ENCODE results near the gene TMEM59L. TPM values are rescaled to one million over a fixed set of nuclear protein-coding genes. Genes with fewer than 3 reads are reported as not detected.

Gene TMEM59L
- total RNA-seq, 2 experiments from 2014 or later, result not detected

DNA sequence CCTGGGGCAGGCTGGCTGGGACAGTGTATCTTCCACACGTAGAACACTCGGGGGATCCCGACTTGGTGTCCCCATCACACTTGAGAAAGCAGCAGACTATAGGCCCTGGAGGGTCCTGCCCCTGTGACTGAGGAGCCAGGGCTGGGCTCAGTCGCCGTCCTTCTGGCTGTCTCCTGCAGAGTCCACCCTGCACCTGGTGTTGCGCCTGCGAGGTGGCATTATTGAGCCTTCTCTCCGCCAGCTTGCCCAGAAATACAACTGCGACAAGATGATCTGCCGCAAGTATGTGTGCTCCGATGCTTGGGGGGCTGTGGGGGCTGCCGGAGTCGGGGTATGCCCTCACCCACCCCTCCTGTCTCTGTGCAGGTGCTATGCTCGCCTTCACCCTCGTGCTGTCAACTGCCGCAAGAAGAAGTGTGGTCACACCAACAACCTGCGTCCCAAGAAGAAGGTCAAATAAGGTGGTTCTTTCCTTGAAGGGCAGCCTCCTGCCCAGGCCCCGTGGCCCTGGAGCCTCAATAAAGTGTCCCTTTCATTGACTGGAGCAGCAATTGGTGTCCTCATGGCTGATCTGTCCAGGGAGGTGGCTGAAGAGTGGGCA lies 37.9 kb upstream of the TMEM59L start:
- POLR2A ChIA-PET, result interaction anchor here (0.6 to 4.3 kb wide), 2 partner anchors 14 to 158 kb away, joined by 3 to 51 read pairs; partner anchors contain the start of gene REX1BD
- peak overlapping the region; percentile 61 for H3K27ac Mint-ChIP-seq
- H3K9me3 Mint-ChIP-seq, result no peaks in the 10 kb centered on the region
- TF ChIP-seq, protein P1, sequence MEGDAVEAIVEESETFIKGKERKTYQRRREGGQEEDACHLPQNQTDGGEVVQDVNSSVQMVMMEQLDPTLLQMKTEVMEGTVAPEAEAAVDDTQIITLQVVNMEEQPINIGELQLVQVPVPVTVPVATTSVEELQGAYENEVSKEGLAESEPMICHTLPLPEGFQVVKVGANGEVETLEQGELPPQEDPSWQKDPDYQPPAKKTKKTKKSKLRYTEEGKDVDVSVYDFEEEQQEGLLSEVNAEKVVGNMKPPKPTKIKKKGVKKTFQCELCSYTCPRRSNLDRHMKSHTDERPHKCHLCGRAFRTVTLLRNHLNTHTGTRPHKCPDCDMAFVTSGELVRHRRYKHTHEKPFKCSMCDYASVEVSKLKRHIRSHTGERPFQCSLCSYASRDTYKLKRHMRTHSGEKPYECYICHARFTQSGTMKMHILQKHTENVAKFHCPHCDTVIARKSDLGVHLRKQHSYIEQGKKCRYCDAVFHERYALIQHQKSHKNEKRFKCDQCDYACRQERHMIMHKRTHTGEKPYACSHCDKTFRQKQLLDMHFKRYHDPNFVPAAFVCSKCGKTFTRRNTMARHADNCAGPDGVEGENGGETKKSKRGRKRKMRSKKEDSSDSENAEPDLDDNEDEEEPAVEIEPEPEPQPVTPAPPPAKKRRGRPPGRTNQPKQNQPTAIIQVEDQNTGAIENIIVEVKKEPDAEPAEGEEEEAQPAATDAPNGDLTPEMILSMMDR (IDR thresholded peaks at IDR 0.05), result no peak
- intact Hi-C loops (cut with micrococcal nuclease), result loop anchor here (5.0 to 10.0 kb wide), 2 partner anchors 52 to 110 kb away; partner anchors contain the start of gene ELL
- no peaks in the 10 kb centered on the region for H3K27me3 Mint-ChIP-seq
- ATAC-seq, result no peak
- H3K36me3 Mint-ChIP-seq (ENCODE audit: low read depth), result peaks cover 50% of the 10 kb centered on the region
- DNase-seq, result no peak
- CTCF ChIA-PET, result no interaction called here
- peaks cover 32% of the 10 kb centered on the region for H3K4me1 Mint-ChIP-seq (ENCODE audit: low read depth)
- H3K4me3 Mint-ChIP-seq, result peak overlapping the region; percentile 12

DNA sequence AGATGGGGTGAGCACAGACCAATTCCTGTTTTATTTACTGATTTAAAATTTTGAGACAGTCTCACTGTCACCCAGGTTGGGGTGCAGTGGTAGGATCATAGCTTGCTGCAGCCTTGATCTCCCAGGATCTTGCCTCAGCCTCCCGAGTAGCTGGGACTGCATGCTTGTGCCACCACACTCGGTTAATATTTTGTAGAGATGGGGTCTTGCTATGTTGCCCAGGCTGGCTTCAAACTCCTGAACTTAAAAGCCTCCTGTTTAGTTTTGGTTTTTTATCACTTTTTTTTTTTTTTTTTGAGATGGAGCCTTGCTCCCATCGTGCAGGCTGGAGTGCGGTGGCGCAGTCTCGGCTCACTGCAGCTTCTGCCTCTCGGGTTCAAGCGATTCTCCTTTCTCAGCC lies 36.3 kb upstream of the TMEM59L start:
- DNase-seq (no peak), ATAC-seq (no peak)
- TF ChIP-seq, protein P1 (IDR thresholded peaks at IDR 0.05), result no peak
- ChIA-PET POLR2A (interaction anchor here (2.1 to 4.2 kb wide), 2 partner anchors 11 to 17 kb away, joined by 11 to 34 read pairs; partner anchors contain the start of gene REX1BD), CTCF (interaction anchor here (2.2 to 3.7 kb wide), 2 partner anchors 12 to 56 kb away, joined by 6 to 18 read pairs; partner anchors contain the start of gene REX1BD)
- peaks cover 30% of the 10 kb centered on the region for H3K4me1 Mint-ChIP-seq (ENCODE audit: low read depth)
- H3K27me3 Mint-ChIP-seq, result no peaks in the 10 kb centered on the region
- peaks cover 44% of the 10 kb centered on the region for H3K36me3 Mint-ChIP-seq (ENCODE audit: low read depth)
- no peaks in the 10 kb centered on the region for H3K9me3 Mint-ChIP-seq
- intact Hi-C loops (cut with micrococcal nuclease), result loop anchor here (10.0 kb wide), 1 partner anchor 112 kb away; no protein-coding TSS in a partner anchor
- no peak overlapping the region for H3K27ac Mint-ChIP-seq
- H3K4me3 Mint-ChIP-seq, result no peak overlapping the region

DNA sequence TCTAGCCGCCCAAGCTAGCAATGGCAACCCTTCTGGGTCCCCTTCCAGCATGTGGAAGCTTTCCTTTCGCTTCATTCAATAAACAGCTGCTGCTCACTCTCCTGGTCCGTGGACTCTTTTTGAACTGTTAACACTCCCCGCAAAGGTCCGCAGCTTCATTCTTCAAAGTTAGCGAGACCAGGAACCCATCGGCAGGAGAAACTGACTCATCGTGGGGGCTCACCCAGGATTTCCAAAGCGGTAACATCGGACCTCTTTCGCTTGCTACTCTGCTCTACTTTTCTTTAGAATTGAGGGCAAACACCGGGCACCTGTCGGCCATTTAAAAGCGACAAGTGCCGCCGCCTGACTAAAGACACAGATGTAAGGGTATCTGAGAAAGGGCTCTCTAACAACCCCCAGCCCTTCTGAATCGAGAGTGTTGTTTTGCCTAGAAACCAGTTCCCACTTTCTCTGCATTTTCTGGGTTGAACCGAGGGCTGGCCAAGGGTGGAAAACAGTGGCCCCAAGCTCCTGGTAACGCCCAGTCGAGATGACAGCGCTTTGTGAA lies 35.2 kb upstream of the TMEM59L start:
- Mint-ChIP-seq H3K4me1 (ENCODE audit: low read depth) (peaks cover 28% of the 10 kb centered on the region), H3K4me3 (no peak overlapping the region), H3K27ac (no peak overlapping the region), H3K9me3 (no peaks in the 10 kb centered on the region), H3K36me3 (ENCODE audit: low read depth) (peaks cover 36% of the 10 kb centered on the region), H3K27me3 (no peaks in the 10 kb centered on the region)
- ChIA-PET POLR2A (interaction anchor here (1.0 to 4.2 kb wide), 3 partner anchors 10 to 33 kb away, joined by 3 to 34 read pairs (median 11); partner anchors contain the start of gene REX1BD), CTCF (interaction anchor here (1.1 to 3.7 kb wide), 3 partner anchors 9 to 57 kb away, joined by 3 to 18 read pairs (median 6); partner anchors contain the start of gene REX1BD)
- no peak for DNase-seq
- TF ChIP-seq, protein P1 (IDR thresholded peaks at IDR 0.05), result no peak
- intact Hi-C loops (cut with micrococcal nuclease), result loop anchor here (10.0 kb wide), 1 partner anchor 113 kb away; no protein-coding TSS in a partner anchor
- ATAC-seq, result no peak

DNA sequence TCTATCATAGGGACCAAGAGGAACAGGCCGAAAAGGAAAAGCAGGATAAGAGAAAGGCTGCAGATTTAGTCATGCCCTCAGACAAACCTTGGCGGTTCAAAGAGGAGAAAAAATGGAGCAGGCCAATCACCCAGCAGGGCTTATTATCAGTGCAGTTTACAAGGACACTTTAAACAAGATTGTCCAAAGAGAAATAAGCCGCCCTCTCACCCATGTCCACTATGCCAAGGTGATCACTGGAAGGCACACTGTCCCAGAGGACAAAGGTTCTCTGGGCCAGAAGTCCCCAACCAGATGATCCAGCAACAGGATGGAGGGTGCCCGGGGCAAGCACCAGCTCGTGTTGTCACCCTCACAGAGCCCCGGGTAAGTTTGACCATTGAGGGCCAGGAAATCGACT lies 32.4 kb upstream of the TMEM59L start:
- DNase-seq (no peak), ATAC-seq (no peak)
- CTCF ChIA-PET, result interaction anchor here (1.2 to 3.3 kb wide), 4 partner anchors 8 to 267 kb away, joined by 4 to 11 read pairs (median 6); partner anchors contain the start of gene UBA52
- Mint-ChIP-seq H3K27ac (no peak overlapping the region), H3K27me3 (no peaks in the 10 kb centered on the region), H3K4me1 (ENCODE audit: low read depth) (peaks cover 7% of the 10 kb centered on the region), H3K36me3 (ENCODE audit: low read depth) (peaks cover 10% of the 10 kb centered on the region), H3K9me3 (no peaks in the 10 kb centered on the region), H3K4me3 (no peak overlapping the region)
- POLR2A ChIA-PET, result interaction anchor here (0.6 kb wide), 1 partner anchor 317 kb away, joined by 3 read pairs; no protein-coding TSS in a partner anchor
- intact Hi-C loops (cut with micrococcal nuclease), result no loop called here
- TF ChIP-seq, protein P1 (IDR thresholded peaks at IDR 0.05), result no peak

All from activated CD8-positive, alpha-beta T cell treated with anti-CD3 and anti-CD28 coated beads for 36 hours (primary cell).